HL-60 (cell line): Measurements from ENCODE around the gene RFX8.

Experiments used
- POLR2AphosphoS5 ChIP-seq: IDR thresholded peaks from 2 replicates; pipeline ENCODE4 v1.6.1; 2012; ENCODE audit warnings: low read depth
- REST ChIP-seq: IDR thresholded peaks from 2 replicates; pipeline ENCODE4 v1.6.1; 2012; ENCODE audit warnings: low read depth; ENCODE audit not compliant: insufficient replicate concordance
- SPI1 ChIP-seq: IDR thresholded peaks from 2 replicates; pipeline ENCODE4 v1.6.1; 2012; ENCODE audit warnings: low read depth, mild to moderate bottlenecking, borderline replicate concordance
- TF ChIP-seq, protein P1 (sequence below): IDR thresholded peaks from one replicate; pipeline ENCODE4 v1.5.1; 2011; ENCODE audit warnings: low read length, control low read depth, inconsistent platforms; ENCODE audit not compliant: insufficient read depth

- TF ChIP-seq, protein P1, sequence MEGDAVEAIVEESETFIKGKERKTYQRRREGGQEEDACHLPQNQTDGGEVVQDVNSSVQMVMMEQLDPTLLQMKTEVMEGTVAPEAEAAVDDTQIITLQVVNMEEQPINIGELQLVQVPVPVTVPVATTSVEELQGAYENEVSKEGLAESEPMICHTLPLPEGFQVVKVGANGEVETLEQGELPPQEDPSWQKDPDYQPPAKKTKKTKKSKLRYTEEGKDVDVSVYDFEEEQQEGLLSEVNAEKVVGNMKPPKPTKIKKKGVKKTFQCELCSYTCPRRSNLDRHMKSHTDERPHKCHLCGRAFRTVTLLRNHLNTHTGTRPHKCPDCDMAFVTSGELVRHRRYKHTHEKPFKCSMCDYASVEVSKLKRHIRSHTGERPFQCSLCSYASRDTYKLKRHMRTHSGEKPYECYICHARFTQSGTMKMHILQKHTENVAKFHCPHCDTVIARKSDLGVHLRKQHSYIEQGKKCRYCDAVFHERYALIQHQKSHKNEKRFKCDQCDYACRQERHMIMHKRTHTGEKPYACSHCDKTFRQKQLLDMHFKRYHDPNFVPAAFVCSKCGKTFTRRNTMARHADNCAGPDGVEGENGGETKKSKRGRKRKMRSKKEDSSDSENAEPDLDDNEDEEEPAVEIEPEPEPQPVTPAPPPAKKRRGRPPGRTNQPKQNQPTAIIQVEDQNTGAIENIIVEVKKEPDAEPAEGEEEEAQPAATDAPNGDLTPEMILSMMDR: no peak
- no peak for TF ChIP-seq POLR2AphosphoS5
- no peak for TF ChIP-seq REST
- no peak for TF ChIP-seq SPI1
These were observed 43.4 kb downstream of the RFX8 start for GRCh38 chr2:101431486-101431885.
